Activated naive CD4-positive, alpha-beta T cell treated with anti-CD3 and anti-CD28 coated beads, Interleukin-2, amount 50 U/mL, for 24 hours (primary cell): ENCODE measurements around the gene MCF2L.
"Not testable (repeated sequence)": the region's sequence is repeated elsewhere in the genome, so short reads cannot be mapped to it uniquely, and the experiment has no call there.

ENCODE experiments used
- H3K27ac Mint-ChIP-seq: one replicate; pipeline ENCODE4 v1.8.0; 2021; ENCODE audit warnings: mild to moderate bottlenecking, mixed read lengths
- H3K27me3 Mint-ChIP-seq: one replicate; pipeline ENCODE4 v1.8.0; 2021; ENCODE audit warnings: mixed read lengths
- H3K36me3 Mint-ChIP-seq: one replicate; pipeline ENCODE4 v1.8.0; 2021; ENCODE audit warnings: mixed read lengths
- H3K4me1 Mint-ChIP-seq: one replicate; pipeline ENCODE4 v1.8.0; 2021; ENCODE audit warnings: mixed read lengths
- H3K4me3 Mint-ChIP-seq: one replicate; pipeline ENCODE4 v1.8.0; 2021; ENCODE audit warnings: mild to moderate bottlenecking, mixed read lengths
- H3K9me3 Mint-ChIP-seq: one replicate; pipeline ENCODE4 v1.8.0; 2021; ENCODE audit warnings: mixed read lengths

The MCF2L gene

GRCh38 chr13:113047587-113047986 lies 78.6 kb downstream of the MCF2L start:
- no peak overlapping the region for H3K27ac Mint-ChIP-seq
- no peaks in the 10 kb centered on the region for H3K4me1 Mint-ChIP-seq
- H3K36me3 Mint-ChIP-seq, result peaks cover 2% of the 10 kb centered on the region
- H3K4me3 Mint-ChIP-seq, result no peak overlapping the region
- no peaks in the 10 kb centered on the region for H3K27me3 Mint-ChIP-seq
- no peaks in the 10 kb centered on the region for H3K9me3 Mint-ChIP-seq

DNA sequence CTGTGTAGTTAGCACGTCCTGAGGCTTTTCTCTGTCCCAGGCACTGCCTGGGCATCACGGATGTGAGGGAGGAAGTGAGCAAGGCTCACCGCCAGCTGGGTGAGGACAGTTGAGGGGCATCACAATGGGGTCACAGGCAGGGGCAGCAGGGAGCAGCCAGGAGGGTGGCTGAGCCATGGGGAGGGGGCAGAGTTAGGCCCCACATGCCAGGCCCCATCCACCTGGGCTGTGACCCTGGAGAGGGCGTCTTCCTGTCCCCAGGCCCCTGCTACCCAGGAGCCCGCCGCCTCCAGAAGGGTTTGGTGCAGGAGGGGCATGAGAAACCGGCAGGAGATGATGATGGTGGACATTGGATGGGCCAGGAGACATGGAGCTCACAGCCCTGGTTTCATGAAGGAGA lies 79.8 kb downstream of the MCF2L start:
- H3K27me3 Mint-ChIP-seq, result no peaks in the 10 kb centered on the region
- no peak overlapping the region for H3K27ac Mint-ChIP-seq
- H3K4me1 Mint-ChIP-seq, result no peaks in the 10 kb centered on the region
- peaks cover 4% of the 10 kb centered on the region for H3K36me3 Mint-ChIP-seq
- H3K4me3 Mint-ChIP-seq, result no peak overlapping the region
- H3K9me3 Mint-ChIP-seq, result no peaks in the 10 kb centered on the region

DNA sequence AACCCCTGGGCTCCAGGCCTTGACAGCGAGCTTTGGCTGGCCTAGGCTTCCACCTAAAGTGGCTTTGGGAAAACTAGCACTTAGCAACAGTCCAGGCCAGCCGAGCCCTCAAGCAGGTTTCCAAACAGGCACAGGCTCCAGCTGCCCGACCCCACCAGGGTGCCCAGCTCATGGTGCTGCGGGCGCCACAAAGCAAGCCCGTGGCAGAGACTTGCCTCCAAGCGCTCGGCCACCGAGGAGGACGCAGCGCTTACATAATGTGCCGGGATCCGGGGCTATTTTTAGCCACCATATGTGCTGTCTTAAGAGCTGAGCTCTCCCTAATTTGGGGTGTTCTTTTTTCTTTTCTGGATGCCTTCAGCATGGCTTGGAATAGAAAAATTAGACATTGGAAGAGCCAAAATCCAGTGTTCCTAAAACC lies 80.5 kb downstream of the MCF2L start:
- no peaks in the 10 kb centered on the region for H3K9me3 Mint-ChIP-seq
- H3K36me3 Mint-ChIP-seq, result peaks cover 4% of the 10 kb centered on the region
- no peaks in the 10 kb centered on the region for H3K4me1 Mint-ChIP-seq
- no peak overlapping the region for H3K27ac Mint-ChIP-seq
- H3K27me3 Mint-ChIP-seq, result no peaks in the 10 kb centered on the region
- H3K4me3 Mint-ChIP-seq, result no peak overlapping the region

DNA sequence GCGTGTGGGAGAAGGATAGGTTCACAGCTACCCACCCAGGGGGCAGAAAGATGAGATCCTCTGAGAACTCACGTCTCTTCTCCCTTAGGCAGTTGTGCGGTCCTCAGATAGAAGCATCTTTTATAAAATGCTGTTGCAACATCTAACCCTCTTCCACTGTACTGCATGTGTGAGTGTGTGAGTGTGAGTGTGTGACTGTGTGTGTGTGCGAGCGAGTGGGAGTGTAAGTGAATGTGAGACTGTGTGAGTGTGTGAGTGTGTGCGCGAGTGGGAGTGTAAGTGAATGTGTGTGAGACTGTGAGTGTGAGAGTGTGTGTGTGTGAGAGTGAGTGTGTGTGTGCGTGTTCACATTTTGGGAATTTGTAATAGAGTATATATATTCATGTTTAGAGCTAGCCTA lies 81.0 kb downstream of the MCF2L start:
- no peaks in the 10 kb centered on the region for H3K9me3 Mint-ChIP-seq
- H3K27ac Mint-ChIP-seq, result no peak overlapping the region
- H3K27me3 Mint-ChIP-seq, result no peaks in the 10 kb centered on the region
- H3K4me3 Mint-ChIP-seq, result no peak overlapping the region
- H3K4me1 Mint-ChIP-seq, result no peaks in the 10 kb centered on the region
- H3K36me3 Mint-ChIP-seq, result peaks cover 4% of the 10 kb centered on the region

DNA sequence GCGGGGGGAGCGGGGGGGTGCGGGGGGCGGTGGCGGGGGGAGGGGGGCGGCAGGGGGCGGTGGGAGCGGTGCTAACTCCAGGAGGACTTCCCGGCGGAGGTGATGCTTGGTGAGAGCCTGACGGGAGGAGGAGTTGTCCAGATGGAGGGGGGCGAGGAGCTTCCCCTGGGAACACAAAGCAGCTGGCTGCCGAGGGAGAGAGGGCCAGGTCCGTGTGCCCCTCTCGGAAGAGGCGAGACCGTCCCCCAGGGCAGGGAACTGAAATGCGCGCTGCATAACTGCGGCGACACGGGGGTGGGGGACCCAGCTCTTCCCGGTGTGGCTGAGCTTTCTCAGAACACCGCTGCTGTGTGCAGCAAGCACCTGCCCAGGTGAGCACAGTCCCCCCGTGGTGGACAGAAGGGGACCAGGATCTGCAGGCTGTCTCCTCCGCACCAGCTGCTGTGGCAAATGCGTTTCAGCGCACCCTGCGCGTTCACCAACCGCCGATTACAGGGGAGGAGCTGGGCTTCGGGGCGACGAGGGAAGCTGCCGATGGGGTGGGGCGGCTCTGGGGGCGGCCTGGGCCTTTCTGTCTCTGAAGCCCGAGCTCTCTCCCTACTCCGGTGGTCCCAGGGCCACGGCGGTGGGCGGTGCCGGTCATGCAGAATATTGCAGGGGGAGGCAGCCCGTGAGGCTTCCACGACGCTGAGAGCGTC lies 81.9 kb downstream of the MCF2L start:
- Mint-ChIP-seq H3K9me3 (no peaks in the 10 kb centered on the region), H3K36me3 (peaks cover 4% of the 10 kb centered on the region), H3K27me3 (no peaks in the 10 kb centered on the region), H3K4me1 (no peaks in the 10 kb centered on the region), H3K4me3 (no peak overlapping the region), H3K27ac (no peak overlapping the region)

GRCh38 chr13:113051641-113052040 lies 82.6 kb downstream of the MCF2L start:
- H3K27ac Mint-ChIP-seq, result no peak overlapping the region

DNA sequence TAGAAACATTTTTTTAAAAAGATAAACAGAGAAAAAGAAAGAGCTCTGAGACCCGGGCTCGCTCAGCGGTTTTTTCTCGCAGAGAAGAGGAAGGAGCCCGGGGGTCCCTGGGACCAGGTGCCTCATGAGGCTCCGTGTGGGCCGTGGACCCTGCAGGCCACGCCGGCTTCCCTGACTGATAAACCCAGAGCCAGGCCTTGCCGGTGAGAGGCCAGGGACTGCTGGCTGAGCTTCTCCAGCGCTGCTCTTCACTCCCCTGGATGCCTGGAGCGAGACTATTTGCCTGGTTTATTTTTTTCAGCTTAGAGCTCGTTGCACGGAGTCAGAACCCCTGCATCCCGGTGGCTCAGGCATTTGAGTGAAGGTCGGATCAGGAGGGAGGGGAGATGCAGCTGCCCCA lies 83.2 kb downstream of the MCF2L start:
- H3K27ac Mint-ChIP-seq, result no peak overlapping the region
- no peak overlapping the region for H3K4me3 Mint-ChIP-seq
- peaks cover 4% of the 10 kb centered on the region for H3K36me3 Mint-ChIP-seq
- no peaks in the 10 kb centered on the region for H3K4me1 Mint-ChIP-seq
- no peaks in the 10 kb centered on the region for H3K9me3 Mint-ChIP-seq
- no peaks in the 10 kb centered on the region for H3K27me3 Mint-ChIP-seq

More at GRCh38 chr13:113051641-113052040, 82.6 kb downstream of the MCF2L start:
- peaks cover 4% of the 10 kb centered on the region for H3K36me3 Mint-ChIP-seq
- no peak overlapping the region for H3K4me3 Mint-ChIP-seq
- H3K4me1 Mint-ChIP-seq, result no peaks in the 10 kb centered on the region
- H3K9me3 Mint-ChIP-seq, result no peaks in the 10 kb centered on the region
- no peaks in the 10 kb centered on the region for H3K27me3 Mint-ChIP-seq

GRCh38 chr13:113052971-113053370 lies 84.0 kb downstream of the MCF2L start:
- peaks cover 4% of the 10 kb centered on the region for H3K36me3 Mint-ChIP-seq
- H3K4me1 Mint-ChIP-seq, result no peaks in the 10 kb centered on the region
- H3K4me3 Mint-ChIP-seq, result no peak overlapping the region

DNA sequence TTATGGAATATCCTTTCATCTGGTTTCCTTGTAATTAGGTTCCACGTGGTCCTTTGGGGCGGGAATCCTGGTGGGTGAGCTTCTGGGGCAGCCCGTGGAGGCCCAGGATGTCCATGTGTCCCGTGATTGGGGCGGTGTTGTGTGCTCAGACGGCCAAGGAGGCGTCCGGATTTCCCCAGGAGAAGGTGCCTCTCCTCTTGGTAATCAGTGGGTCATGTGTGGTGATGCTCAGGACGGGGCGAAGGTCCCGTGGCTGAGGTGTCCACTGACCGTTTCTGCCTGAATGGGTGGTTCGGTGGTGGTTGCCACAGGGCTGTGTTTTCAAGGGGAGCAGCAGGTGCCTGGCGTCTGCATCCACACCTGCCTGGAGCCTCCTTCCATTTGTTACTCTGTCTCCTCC lies 84.4 kb downstream of the MCF2L start:
- peaks cover 4% of the 10 kb centered on the region for H3K36me3 Mint-ChIP-seq

More at GRCh38 chr13:113052971-113053370, 84.0 kb downstream of the MCF2L start:
- H3K9me3 Mint-ChIP-seq, result no peaks in the 10 kb centered on the region
- H3K27me3 Mint-ChIP-seq, result no peaks in the 10 kb centered on the region
- no peak overlapping the region for H3K27ac Mint-ChIP-seq

GRCh38 chr13:113053801-113054604 lies 85.0 kb downstream of the MCF2L start:
- peaks cover 4% of the 10 kb centered on the region for H3K36me3 Mint-ChIP-seq
- no peaks in the 10 kb centered on the region for H3K9me3 Mint-ChIP-seq
- no peaks in the 10 kb centered on the region for H3K27me3 Mint-ChIP-seq
- no peaks in the 10 kb centered on the region for H3K4me1 Mint-ChIP-seq
- no peak overlapping the region for H3K4me3 Mint-ChIP-seq
- H3K27ac Mint-ChIP-seq, result no peak overlapping the region

More for the DNA sequence above, 84.4 kb downstream of the MCF2L start:
- Mint-ChIP-seq H3K27ac (no peak overlapping the region), H3K9me3 (no peaks in the 10 kb centered on the region), H3K4me1 (no peaks in the 10 kb centered on the region), H3K4me3 (no peak overlapping the region), H3K27me3 (no peaks in the 10 kb centered on the region)

DNA sequence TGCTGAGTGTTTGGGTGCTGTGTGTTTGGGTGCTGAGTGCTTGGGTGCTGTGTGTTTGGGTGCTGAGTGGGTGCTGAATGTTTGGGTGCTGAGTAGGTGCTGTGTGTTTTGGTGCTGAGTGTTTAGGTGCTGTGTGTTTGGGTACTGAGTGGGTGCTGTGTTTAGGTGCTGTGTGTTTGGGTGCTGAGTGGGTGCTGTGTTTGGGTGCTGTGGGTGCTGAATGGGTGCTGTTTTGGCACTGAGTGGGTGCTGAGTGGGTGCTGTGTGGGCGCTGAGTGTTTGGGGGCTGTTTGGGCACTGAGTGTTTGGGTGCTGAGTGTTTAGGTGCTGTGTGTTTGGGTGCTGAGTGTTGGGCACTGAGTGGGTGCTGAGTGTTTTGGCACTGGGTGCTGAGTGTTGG lies 88.1 kb downstream of the MCF2L start:
- Mint-ChIP-seq H3K27ac (no peak overlapping the region), H3K9me3 (no peaks in the 10 kb centered on the region), H3K4me1 (no peaks in the 10 kb centered on the region), H3K4me3 (no peak overlapping the region), H3K27me3 (no peaks in the 10 kb centered on the region), H3K36me3 (peaks cover 2% of the 10 kb centered on the region)

DNA sequence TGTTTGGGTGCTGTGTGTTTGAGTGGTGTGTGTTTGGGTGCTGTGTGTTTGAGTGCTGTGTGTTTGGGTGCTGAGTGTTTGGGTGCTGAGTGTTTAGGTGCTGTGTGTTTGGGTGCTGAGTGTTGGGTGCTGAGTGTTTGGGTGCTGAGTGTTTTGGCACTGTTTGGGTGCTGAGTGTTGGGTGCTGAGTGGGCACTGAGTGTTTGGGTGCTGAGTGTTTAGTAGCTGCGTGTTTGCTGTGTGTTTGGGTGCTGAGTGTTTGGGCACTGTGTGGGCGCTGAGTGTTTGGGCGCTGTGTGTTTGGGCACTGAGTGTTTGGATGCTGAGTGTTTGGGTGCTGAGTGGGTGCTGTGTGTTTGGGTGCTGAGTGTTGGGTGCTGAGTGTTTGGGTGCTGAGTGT lies 88.5 kb downstream of the MCF2L start:
- H3K36me3 Mint-ChIP-seq, H3K4me3 Mint-ChIP-seq, H3K27me3 Mint-ChIP-seq, H3K4me1 Mint-ChIP-seq, H3K9me3 Mint-ChIP-seq, H3K27ac Mint-ChIP-seq: not testable (repeated sequence)

- Mint-ChIP-seq H3K36me3 (peaks cover 2% of the 10 kb centered on the region), H3K4me1 (no peaks in the 10 kb centered on the region), H3K27me3 (no peaks in the 10 kb centered on the region), H3K4me3 (no peak overlapping the region), H3K9me3 (no peaks in the 10 kb centered on the region), H3K27ac (no peak overlapping the region)
Observed at GRCh38 chr13:113058129-113058987, 89.3 kb downstream of the MCF2L start.

- Mint-ChIP-seq H3K9me3 (no peaks in the 10 kb centered on the region), H3K27me3 (no peaks in the 10 kb centered on the region), H3K4me3 (no peak overlapping the region), H3K27ac (no peak overlapping the region), H3K4me1 (no peaks in the 10 kb centered on the region), H3K36me3 (peaks cover 2% of the 10 kb centered on the region)
Observed at GRCh38 chr13:113058988-113059850, 90.2 kb downstream of the MCF2L start.

DNA sequence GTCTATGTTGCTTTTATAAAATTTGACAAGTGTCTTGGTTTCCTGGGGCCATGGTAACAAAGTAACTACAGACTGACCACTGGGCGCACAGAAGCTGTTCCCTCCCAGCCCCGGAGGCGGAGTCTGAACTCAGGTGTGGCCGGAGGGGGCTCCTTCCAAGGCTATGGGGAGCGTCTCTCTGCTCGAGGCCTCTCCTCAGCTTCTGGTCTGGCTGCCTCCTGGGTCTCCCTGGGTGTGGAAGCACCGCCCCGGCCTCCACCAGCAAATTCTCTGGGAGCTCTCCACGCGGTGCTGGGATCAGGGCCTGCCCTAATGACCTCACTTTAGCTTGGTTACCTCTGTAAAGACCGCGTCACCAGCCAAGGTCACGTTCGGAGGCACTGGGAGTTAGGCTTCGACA lies 90.9 kb downstream of the MCF2L start:
- H3K36me3 Mint-ChIP-seq, result peaks cover 2% of the 10 kb centered on the region
- H3K4me1 Mint-ChIP-seq, result no peaks in the 10 kb centered on the region
- no peak overlapping the region for H3K4me3 Mint-ChIP-seq
- no peaks in the 10 kb centered on the region for H3K27me3 Mint-ChIP-seq
- no peak overlapping the region for H3K27ac Mint-ChIP-seq
- no peaks in the 10 kb centered on the region for H3K9me3 Mint-ChIP-seq
